Large intestine (tissue), 1 donor: ENCODE data around the gene CTNND1. TPM values are rescaled to one million over a fixed set of nuclear protein-coding genes. Genes with fewer than 3 reads are reported as not detected.

Experiments used
- polyA plus RNA-seq: library from polyadenylated mRNA; unstranded; fragments of 120-200 nt; gene quantifications from one replicate; pipeline ENCODE4 v1.2.1, GENCODE V29; 2013

Gene CTNND1
- polyA plus RNA-seq, 1 donor, result 224 TPM

Other genes starting within 250 kb of the CTNND1 start
- 16.0 TPM for gene SLC43A1, start 246.1 kb upstream of the CTNND1 start, polyA plus RNA-seq
- 29.8 TPM for gene TIMM10, start 231.0 kb upstream of the CTNND1 start, polyA plus RNA-seq
- 0.58 TPM for gene SMTNL1, start 224.2 kb upstream of the CTNND1 start, polyA plus RNA-seq
- gene UBE2L6, start 194.1 kb upstream of the CTNND1 start, polyA plus RNA-seq, result 60.3 TPM
- 48.9 TPM for gene SERPING1, start 164.1 kb upstream of the CTNND1 start, polyA plus RNA-seq
- gene YPEL4, start 111.9 kb upstream of the CTNND1 start, polyA plus RNA-seq, result 2.6 TPM
- gene CLP1, start 104.0 kb upstream of the CTNND1 start, polyA plus RNA-seq, result 13.8 TPM
- 46.4 TPM for gene ZDHHC5, start 93.7 kb upstream of the CTNND1 start, polyA plus RNA-seq
- 14.4 TPM for gene MED19, start 49.6 kb upstream of the CTNND1 start, polyA plus RNA-seq
- 108 TPM for gene TMX2, start 49.2 kb upstream of the CTNND1 start, polyA plus RNA-seq
- gene SELENOH, start 20.3 kb upstream of the CTNND1 start, polyA plus RNA-seq, result 115 TPM
- 0.09 TPM for gene BTBD18, start 10.0 kb upstream of the CTNND1 start, polyA plus RNA-seq